Measurements from ENCODE around the gene ARMC5. TPM values are rescaled to one million over a fixed set of nuclear protein-coding genes. Genes with fewer than 3 reads are reported as not detected.

ARMC5 gene
- total RNA-seq, 1 experiment from 2014 or later = 11.3 TPM

DNA sequence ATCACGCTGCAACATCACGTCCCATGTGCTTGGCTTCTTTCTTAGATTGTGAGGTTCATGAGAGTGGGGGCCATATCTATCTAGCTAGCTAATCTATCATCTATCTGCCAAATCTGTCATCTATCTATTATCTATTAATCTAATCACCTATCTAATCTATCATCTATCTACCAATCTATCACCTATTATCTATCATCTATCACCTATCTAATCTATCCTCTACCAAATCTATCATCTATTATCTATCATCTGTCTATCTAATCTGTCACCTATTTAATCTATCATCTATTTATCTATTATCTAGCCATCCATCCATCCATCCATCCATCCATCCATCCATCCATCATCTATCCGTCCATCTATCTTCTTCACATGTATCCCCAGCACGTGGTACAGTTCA lies 45.4 kb upstream of the ARMC5 start (continued):
- TF ChIP-seq, protein P1, sequence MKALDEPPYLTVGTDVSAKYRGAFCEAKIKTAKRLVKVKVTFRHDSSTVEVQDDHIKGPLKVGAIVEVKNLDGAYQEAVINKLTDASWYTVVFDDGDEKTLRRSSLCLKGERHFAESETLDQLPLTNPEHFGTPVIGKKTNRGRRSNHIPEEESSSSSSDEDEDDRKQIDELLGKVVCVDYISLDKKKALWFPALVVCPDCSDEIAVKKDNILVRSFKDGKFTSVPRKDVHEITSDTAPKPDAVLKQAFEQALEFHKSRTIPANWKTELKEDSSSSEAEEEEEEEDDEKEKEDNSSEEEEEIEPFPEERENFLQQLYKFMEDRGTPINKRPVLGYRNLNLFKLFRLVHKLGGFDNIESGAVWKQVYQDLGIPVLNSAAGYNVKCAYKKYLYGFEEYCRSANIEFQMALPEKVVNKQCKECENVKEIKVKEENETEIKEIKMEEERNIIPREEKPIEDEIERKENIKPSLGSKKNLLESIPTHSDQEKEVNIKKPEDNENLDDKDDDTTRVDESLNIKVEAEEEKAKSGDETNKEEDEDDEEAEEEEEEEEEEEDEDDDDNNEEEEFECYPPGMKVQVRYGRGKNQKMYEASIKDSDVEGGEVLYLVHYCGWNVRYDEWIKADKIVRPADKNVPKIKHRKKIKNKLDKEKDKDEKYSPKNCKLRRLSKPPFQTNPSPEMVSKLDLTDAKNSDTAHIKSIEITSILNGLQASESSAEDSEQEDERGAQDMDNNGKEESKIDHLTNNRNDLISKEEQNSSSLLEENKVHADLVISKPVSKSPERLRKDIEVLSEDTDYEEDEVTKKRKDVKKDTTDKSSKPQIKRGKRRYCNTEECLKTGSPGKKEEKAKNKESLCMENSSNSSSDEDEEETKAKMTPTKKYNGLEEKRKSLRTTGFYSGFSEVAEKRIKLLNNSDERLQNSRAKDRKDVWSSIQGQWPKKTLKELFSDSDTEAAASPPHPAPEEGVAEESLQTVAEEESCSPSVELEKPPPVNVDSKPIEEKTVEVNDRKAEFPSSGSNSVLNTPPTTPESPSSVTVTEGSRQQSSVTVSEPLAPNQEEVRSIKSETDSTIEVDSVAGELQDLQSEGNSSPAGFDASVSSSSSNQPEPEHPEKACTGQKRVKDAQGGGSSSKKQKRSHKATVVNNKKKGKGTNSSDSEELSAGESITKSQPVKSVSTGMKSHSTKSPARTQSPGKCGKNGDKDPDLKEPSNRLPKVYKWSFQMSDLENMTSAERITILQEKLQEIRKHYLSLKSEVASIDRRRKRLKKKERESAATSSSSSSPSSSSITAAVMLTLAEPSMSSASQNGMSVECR (CRISPR knock-in tag; IDR thresholded peaks at IDR 0.05; ENCODE audit: borderline replicate concordance) = no peak

DNA sequence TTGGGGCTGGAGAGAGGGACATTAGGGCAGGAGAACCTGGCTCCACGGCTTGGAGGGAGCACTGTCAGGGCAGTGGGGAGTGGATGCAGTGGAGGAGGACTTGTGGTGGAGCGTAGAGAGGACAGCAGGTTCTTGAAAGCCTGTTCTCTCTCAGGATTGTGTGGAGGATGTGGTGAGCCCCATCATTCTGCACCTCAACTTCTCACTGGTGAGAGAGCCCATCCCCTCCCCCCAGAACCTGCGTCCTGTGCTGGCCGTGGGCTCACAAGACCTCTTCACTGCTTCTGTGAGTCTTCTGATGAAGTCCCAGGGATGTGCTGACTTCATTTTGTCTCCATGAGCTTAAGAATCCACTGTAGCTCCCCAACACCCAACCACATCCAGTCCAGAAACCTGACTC lies 44.6 kb upstream of the ARMC5 start:
- TF ChIP-seq FOXK1 (CRISPR knock-in tag; IDR thresholded peaks at IDR 0.05) (no peak), NR2C2 (CRISPR knock-in tag; IDR thresholded peaks at IDR 0.05) (no peak), SP1 (CRISPR knock-in tag; conservative IDR thresholded peaks at IDR 0.05) (no peak), GTF2I (CRISPR knock-in tag; conservative IDR thresholded peaks at IDR 0.05) (no peak), EMX1 (CRISPR knock-in tag; IDR thresholded peaks at IDR 0.05) (no peak), ZNF263 (CRISPR knock-in tag; IDR thresholded peaks at IDR 0.05; ENCODE audit: low read depth) (no peak), FOXP1 (CRISPR knock-in tag; IDR thresholded peaks at IDR 0.05; ENCODE audit: borderline replicate concordance) (no peak), RORB (CRISPR knock-in tag; IDR thresholded peaks at IDR 0.05) (no peak), ETV6 (CRISPR knock-in tag; IDR thresholded peaks at IDR 0.05) (no peak), ZNF416 (CRISPR knock-in tag; IDR thresholded peaks at IDR 0.05) (no peak), TP53 (CRISPR knock-in tag; IDR thresholded peaks at IDR 0.05) (no peak), FOXJ3 (CRISPR knock-in tag; IDR thresholded peaks at IDR 0.05; ENCODE audit: borderline replicate concordance) (no peak)
- TF ChIP-seq, protein P2, sequence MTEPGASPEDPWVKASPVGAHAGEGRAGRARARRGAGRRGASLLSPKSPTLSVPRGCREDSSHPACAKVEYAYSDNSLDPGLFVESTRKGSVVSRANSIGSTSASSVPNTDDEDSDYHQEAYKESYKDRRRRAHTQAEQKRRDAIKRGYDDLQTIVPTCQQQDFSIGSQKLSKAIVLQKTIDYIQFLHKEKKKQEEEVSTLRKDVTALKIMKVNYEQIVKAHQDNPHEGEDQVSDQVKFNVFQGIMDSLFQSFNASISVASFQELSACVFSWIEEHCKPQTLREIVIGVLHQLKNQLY (CRISPR knock-in tag; IDR thresholded peaks at IDR 0.05) = no peak
- TF ChIP-seq, protein P3, sequence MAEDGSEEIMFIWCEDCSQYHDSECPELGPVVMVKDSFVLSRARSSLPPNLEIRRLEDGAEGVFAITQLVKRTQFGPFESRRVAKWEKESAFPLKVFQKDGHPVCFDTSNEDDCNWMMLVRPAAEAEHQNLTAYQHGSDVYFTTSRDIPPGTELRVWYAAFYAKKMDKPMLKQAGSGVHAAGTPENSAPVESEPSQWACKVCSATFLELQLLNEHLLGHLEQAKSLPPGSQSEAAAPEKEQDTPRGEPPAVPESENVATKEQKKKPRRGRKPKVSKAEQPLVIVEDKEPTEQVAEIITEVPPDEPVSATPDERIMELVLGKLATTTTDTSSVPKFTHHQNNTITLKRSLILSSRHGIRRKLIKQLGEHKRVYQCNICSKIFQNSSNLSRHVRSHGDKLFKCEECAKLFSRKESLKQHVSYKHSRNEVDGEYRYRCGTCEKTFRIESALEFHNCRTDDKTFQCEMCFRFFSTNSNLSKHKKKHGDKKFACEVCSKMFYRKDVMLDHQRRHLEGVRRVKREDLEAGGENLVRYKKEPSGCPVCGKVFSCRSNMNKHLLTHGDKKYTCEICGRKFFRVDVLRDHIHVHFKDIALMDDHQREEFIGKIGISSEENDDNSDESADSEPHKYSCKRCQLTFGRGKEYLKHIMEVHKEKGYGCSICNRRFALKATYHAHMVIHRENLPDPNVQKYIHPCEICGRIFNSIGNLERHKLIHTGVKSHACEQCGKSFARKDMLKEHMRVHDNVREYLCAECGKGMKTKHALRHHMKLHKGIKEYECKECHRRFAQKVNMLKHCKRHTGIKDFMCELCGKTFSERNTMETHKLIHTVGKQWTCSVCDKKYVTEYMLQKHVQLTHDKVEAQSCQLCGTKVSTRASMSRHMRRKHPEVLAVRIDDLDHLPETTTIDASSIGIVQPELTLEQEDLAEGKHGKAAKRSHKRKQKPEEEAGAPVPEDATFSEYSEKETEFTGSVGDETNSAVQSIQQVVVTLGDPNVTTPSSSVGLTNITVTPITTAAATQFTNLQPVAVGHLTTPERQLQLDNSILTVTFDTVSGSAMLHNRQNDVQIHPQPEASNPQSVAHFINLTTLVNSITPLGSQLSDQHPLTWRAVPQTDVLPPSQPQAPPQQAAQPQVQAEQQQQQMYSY (CRISPR knock-in tag; IDR thresholded peaks at IDR 0.05) = no peak
- TF ChIP-seq, protein P4, sequence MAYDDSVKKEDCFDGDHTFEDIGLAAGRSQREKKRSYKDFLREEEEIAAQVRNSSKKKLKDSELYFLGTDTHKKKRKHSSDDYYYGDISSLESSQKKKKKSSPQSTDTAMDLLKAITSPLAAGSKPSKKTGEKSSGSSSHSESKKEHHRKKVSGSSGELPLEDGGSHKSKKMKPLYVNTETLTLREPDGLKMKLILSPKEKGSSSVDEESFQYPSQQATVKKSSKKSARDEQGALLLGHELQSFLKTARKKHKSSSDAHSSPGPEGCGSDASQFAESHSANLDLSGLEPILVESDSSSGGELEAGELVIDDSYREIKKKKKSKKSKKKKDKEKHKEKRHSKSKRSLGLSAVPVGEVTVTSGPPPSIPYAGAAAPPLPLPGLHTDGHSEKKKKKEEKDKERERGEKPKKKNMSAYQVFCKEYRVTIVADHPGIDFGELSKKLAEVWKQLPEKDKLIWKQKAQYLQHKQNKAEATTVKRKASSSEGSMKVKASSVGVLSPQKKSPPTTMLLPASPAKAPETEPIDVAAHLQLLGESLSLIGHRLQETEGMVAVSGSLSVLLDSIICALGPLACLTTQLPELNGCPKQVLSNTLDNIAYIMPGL (CRISPR knock-in tag; IDR thresholded peaks at IDR 0.05) = no peak
- TF ChIP-seq, protein P5, sequence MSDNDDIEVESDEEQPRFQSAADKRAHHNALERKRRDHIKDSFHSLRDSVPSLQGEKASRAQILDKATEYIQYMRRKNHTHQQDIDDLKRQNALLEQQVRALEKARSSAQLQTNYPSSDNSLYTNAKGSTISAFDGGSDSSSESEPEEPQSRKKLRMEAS (CRISPR knock-in tag; IDR thresholded peaks at IDR 0.05) = no peak
- TF ChIP-seq, protein P6, sequence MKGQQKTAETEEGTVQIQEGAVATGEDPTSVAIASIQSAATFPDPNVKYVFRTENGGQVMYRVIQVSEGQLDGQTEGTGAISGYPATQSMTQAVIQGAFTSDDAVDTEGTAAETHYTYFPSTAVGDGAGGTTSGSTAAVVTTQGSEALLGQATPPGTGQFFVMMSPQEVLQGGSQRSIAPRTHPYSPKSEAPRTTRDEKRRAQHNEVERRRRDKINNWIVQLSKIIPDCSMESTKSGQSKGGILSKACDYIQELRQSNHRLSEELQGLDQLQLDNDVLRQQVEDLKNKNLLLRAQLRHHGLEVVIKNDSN (CRISPR knock-in tag; IDR thresholded peaks at IDR 0.05) = no peak
- ATAC-seq = no peak

More for the DNA sequence above, 44.6 kb upstream of the ARMC5 start:
- H3K4me1 Mint-ChIP-seq = no peaks in the 10 kb centered on the region
- no peak overlapping the region for H3K27ac Mint-ChIP-seq
- no peaks in the 10 kb centered on the region for H3K36me3 Mint-ChIP-seq
- H3K4me3 Mint-ChIP-seq = no peak overlapping the region
- H3K9me3 Mint-ChIP-seq = peaks cover 7% of the 10 kb centered on the region
- POLR2A ChIA-PET = no interaction called here
- no peak for DNase-seq (ENCODE audit: low spot score)
- H3K27me3 Mint-ChIP-seq (ENCODE audit: low read depth) = peaks cover 4% of the 10 kb centered on the region
- CTCF ChIA-PET = no interaction called here
